Loucy (cell line): Measurements from ENCODE around the gene IGSF3.

Experiments
- CTCF ChIP-seq: fragments of 200-600 bp; sonication (generic); conservative IDR thresholded peaks from 2 replicates; pipeline ENCODE4 v1.5.1; 2014; ENCODE audit warnings: mild to moderate bottlenecking, antibody characterized with exemption, low read length
- EZH2phosphoT487 ChIP-seq: fragments of 200-600 bp; IDR thresholded peaks from 2 replicates; pipeline ENCODE4 v1.6.1; 2018; ENCODE audit warnings: antibody characterized with exemption, mild to moderate bottlenecking, moderate library complexity, borderline replicate concordance

GRCh38 chr1:116580446-116581322 lies 86.8 kb downstream of the IGSF3 start:
- TF ChIP-seq CTCF (no peak), EZH2phosphoT487 (no peak)
